SIG-M5 treated with dmso at 0.1 percent for 504 hours (cell line): Measurements from ENCODE around the gene DDX54.
A peak's percentile ranks its signal among the peaks of the same experiment; 100 is the strongest.
"Not testable (repeated sequence)": the region's sequence is repeated elsewhere in the genome, so short reads cannot be mapped to it uniquely, and the experiment has no call there.

Experiments used
- DNase-seq: peaks from one replicate; lab custom pipeline; 2025; ENCODE audit not compliant: unreplicated experiment; lab: John Stamatoyannopoulos, UW

DDX54 gene

DNA sequence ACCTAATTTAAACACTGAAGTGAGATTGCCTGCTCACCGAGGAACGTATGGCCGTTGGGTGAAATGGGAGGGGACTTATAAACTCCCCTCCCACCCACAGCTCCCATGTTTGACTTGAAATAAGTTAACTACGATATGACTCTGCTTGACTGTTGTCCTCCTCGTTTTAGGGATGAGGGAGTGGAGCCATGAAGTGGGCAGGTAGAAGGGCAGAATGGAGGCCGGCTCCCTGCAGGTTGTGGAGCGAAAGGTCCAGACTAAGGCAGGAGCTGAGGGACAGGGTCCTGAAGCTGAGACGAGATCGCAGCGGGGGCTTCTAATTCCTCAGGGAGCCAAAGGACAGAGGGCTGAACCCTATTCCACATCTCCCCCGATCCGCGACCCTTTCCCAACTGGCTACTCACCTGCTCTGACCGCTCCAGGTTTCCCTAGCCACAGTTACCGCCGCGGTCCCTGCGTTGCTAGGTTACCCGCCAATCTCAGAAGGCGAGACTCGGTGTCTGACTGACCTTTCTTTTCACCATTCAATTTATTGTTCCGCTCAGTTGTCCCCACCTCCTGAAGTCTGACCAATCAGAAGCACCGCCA, 35.4 kb upstream of the DDX54 start:
- no peak for DNase-seq

DNA sequence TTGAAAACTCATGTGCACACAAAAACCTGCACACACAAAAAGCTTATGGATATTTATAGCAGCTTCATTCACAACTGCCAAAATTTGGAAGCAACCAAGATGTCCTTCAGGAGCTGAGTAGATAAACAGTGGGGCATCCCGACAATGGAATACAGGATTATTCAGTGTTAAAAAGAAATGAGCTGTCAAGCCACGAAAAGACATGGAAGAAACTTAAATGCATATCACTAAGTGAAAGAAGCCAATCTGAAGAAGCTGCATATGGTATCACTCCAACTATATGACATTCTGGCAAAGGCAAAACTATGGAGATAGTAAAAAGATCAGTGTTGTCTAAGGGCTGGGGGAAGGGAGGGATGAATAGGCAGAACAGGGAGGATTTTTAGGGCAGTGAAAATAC, 30.7 kb upstream of the DDX54 start:
- no peak for DNase-seq

DNA sequence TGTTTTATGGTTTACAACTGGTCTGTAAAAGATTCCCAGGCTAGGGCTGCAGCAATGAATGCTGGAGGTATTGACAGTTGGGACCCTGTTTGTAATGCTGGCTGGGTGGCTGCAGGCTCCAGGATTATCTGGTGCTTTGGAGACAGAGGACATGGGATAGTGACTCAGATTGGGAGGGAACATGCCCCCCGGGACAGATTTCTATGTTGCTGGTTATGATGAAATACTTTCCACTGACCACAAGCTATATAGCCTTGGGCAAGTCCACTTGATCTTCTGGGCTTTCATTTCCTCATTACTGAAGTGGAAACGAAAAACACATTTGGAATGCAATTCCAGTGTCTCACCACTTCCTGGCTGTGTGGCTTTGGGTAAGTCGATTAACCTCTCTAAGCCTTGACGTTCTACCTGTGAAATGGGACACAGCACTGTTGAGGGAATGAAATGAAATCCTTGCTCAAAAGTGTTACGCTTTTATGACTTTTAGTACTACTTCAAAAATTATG, 29.7 kb upstream of the DDX54 start:
- DNase-seq = peak; percentile 99

DNA sequence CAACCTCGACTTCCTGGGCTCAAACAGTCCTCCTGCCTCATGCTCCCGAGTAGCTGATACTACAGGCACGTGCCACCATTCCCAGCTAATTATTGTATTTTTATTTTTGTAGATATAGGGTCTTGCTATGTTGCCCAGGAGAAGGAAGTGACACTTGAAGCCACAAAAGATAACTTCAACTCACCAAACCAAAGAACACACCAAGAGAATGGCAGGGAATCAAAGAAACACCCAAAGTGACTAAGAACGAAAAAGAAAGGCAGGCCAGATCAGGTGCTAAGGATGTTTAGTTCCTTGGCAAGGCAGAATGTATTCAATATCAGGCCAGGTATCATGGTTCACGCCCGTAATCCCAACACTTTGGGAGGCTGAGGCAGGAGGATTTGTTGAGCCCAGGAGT, 25.9 kb upstream of the DDX54 start:
- no peak for DNase-seq

DNA sequence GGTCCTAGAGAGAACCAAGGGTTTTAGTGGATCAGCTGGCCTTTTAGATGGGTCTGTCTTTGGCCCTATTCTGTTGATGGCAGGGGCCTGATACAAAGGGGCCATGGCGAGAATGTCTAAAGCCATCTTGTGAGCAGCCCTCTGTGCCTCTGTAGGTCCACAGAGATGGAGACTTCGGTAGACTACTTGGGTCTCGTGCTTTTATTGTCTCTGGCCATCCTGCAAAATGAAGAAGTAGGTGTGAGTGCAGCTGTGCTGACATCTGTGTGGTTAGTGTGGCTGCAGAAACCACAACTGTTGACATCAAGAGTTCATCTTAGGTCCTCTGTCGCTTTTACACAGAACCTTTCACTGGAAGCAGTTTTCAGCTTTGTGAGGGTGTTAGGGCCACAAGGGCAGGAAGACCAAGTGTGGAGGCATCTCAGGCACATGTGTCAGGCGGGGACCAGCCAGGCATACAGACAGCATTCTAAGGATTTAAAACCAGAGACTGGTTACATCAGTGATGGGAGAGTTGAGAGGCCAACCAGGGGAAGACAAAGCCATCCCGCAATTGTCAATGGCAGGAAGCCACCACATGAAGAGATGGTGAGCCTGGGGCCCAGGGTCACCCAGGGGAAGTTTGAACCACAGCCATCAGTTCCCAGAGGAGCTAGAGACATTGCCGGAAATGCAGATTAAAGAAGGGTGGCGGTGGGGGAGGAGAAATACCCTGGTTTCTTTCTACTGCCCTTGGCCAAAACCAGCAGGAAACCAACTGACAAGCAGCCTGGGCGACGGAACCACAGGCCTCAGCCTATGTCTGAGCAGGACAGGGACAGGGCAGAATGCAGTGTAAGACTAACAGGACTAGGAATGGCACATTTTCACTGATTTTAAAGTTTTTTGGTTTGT, 23.0 kb upstream of the DDX54 start:
- DNase-seq = peak; percentile 96

DNA sequence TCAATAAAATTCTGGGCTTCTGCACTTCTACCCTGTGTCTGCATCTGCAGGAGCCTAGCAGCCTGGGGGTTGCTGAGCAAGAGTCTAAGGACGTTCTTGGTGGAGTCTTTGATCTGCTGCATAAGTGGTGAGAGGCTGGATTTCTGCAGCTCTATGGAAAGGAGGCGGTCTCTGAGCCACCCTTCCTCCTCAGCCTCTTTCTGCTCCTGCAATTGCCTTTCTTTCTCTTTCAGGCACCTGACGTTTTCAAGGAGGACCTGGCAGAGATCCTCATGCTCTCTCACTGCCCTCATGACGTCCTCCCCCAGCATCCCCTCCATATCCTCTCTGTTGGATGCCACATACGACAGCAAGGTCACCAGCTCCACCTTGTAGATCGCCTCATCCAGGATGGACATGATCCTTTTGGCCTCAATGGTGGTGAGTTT, 22.3 kb upstream of the DDX54 start:
- peak; percentile 71 for DNase-seq

DNA sequence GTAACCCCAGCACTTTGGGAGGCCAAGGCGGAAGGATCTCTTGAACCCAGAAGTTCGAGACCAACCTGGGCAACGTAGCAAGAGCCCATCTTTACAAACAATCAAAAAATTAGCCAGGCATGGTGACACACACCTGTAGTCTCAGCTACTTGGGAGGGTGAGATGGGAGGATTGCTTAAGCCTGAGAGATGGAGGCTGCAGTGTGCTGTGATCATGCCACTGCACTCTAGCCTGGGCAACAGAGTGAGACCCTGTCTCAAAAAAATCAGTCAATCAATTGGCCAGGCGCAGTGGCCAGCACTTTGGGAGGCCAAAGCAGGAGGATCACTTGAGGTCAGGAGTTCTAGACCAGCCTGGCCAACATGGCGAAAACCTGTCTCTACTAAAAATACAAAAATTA, 21.5 kb upstream of the DDX54 start:
- DNase-seq = not testable (repeated sequence)

DNA sequence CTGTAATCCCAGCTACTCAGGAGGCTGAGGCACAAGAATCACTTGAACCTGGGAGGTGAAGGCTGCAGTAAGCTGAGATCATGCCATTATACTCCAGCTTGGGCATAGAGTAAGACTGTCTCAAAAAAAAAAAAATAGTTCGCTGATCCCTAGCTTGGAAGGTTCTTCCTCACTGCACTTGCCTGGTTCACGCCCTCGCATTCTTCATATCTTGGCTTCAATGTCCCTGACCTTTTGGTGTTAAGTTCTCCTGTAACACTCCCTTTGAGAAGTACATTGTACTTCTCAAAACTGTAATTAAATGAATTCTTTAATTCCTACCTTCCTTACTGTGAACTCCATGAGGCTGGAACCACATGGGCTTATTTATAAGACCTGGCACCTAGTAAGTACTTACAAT, 19.5 kb upstream of the DDX54 start:
- DNase-seq = no peak

DNA sequence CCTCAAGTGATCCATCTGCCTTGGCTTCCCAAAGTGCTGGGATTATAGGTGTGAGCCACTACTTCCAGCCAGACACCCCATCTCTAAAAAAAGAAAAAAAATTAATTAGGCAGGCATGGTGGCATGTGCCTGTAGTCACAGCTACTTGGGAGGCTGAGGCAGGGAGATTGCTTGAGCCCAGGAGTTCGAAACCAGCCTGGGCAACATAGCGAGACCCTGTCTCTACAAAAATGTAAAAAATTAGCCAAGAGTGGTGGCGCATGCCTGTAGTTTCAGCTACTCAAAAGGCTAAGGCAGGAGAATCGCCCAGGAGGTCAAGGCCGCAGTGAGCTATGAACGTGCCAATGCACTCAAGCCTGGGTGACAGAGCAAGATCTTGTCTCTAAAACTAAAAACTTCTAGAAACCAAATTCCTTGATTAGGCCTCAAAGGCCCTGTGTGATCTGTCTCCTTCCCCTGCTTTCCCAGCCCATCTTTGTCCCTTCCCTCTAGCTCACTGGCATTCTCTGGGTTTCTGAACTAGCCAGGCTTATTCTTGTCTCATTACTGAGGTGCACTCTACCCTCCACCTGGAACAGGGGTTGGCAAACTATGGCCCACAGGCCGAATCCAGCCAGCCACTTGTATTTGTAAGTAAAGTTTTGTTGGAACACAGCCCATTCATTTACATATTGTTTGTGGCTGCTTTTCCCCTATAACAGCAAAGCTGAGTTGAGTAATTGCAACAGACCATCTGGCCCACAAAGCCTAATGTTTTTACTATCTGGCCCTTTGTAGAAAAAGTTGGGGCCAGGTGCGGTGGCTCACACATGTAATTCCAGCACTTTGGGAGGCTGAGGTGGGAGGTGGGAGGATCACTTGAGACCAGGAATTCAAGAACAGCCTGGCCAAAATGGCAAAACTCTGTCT, 18.8 kb upstream of the DDX54 start:
- no peak for DNase-seq

DNA sequence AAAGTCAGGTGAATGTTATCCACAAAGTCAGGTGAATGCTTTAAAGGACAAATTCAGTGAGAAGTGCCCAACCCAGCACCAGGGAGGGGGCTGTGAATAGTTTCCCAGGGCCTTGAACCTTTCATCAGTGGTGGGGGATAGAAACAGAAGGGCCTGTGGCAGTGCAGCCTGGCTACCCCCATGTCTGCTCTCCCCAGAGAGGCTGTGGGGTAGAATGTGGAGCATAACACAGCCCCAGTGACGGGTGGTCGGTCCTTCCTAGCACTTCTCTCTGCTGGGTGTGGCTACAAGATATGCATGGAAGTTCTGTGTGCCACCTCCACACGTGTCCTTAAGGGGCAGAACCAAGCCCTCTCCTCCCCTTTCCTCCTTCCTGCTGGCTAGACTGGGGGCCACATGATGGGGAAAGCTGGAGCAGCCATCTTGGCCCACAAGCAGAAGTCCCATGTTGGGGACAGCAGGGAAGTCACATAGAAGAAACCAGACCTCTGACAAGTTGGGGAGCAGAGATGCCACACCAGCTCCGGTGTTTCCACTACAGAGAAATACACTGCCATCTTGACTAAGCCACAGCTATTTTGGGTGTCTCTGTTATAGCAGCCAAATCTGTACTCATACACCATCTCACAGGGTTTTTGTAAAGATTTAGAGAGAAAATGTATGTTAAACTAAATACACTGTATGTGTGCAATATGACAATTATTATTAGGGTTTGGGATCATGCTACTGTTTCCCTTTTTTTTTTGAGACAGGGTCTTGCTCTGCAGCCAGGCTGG, 17.2 kb upstream of the DDX54 start:
- DNase-seq = no peak

DNA sequence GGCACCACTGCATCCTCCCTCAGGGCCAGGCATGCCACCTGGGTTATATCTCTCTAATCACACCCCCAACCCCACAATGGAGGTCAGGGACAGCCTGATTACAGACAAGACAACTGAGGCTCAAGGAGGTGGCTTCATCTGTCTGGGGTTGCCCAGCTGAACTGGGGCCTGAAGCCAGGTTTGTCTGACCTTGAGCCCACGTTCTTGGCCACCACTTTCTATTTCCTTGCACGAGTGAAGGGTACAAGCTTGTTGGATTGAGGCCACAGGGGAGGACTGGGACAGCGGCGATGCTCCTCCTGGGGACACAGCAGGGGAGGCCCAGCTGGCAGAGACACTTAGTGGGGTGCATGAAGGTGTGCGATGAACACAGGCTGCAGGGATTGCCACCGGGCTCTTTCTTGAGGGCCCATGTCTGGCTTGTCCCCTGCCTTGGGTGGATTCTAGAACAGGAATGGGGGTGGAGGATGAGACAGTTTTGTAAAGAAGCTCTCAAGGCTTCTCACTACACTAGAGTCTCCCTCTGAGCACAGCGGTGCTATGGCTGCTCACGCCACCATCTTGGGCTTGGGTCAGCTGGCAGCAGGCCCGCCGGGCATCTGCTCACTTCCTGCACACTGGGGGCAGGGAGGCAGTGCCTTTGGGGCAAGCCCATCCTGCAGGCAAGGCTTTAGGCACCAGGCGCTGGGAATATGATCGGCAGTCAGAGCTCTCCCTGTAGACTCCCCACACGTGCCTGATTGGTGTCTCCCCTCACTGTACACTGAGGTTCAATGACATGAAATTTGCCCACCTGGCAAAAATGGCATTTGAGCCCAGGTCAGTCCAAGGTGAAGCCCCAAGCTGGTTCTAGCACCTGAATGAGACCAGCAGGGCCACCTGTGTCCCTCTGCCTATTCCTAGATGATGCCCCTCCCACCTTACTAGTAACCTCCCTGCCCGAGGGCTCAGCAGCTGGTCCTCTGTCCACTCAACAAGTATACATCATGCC, 16.2 kb upstream of the DDX54 start:
- DNase-seq = no peak

DNA sequence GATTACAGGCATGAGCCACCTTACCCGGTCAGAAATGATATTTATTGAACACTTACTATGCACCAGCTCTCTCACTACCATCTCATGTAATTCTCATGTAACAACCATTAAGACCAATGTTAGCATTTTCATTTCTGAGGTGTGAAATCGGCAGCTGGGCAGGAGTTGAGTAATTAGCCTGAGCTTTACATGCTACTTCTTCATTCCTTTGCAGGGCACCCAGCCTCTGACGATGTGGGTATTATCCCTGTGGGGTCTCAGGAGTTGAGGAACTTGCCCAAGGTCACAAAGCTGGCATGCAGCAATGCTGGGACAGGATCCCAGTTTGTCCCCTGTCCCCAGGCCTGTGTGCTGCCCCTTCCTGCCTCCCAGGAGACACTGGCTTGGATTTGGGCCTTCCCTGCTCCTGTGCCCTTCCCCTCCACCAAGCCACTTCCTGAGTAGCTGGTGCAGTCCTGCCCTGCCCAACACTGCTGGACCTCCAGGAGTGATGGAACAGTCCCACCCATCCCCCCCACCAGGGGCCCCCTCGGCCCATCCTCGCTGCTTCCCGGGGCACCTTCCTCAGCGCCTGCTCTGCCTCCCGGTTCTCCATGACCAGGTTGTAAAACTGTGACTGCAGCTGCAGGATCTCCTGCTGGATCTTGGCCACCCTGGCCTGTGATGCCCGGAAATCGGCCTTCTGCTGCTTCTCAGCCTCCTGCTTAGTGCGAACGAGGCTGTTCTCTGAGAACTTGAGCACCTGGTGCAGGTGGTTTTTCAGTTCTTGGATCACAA, 14.9 kb upstream of the DDX54 start:
- DNase-seq = peak; percentile 19

DNA sequence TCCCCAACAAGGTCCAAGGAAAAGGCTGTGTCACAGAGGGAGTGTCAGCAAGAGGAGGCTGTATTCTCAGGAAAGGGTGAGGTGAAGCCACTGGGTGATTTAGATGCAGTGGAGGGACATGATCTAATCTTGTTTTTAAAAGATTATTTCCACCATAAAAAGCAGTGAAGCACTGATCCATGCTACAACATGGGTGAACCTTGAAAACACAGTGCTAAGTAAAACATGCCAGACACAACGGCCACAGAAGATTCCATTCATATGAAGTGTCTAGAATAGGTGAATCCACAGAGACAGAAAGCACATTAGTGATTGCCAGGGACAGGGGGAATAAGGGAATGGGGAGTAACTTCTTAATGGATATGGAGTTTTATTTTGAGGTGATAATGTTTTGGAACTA, 13.0 kb upstream of the DDX54 start:
- DNase-seq = no peak

DNA sequence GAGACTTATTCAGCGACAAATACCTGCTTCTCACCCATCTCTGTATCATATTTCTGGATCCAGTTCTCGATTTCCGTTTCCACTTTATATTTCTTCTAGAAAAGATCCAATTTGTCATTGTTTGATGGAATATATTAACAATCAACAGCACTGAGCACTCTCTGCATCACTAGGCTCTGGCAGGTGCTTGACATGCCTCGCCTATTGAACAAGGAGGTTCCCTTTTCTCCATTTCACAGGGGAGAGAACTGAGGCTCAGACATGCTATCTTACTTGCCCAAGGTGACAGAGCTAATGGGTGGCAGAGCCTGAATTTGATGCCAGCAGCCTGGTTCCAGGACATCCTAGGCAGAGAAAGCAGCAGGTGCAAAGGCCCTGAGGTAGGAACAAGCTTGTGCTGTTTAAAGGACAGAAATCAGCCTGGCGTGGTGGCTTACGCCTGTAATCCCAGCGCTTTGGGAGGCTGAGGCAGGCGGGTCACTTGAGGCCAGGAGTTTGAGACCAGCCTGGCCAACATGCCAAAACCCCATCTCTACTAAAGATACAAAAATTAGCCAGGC, 12.3 kb upstream of the DDX54 start:
- DNase-seq = no peak

DNA sequence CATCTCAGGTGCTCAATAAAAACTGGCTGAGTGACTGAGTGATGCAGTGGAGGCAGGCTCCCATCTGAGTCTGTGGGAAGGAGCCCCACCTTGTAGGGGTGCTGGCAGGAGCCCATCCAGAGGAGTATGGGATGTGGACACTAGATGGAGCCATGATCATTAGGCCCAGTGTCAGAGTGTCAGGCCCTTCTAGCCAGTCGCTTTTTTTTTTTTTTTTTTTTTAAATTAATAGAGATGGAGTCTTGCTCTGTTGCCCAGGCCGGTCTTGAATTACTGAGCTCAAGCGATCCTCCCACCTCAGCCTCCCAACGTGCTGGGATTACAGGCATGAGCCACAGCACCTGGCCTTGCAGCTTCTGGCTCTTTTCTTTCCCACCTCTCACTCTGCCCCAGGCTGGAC, 11.7 kb upstream of the DDX54 start:
- peak; percentile 77 for DNase-seq

DNA sequence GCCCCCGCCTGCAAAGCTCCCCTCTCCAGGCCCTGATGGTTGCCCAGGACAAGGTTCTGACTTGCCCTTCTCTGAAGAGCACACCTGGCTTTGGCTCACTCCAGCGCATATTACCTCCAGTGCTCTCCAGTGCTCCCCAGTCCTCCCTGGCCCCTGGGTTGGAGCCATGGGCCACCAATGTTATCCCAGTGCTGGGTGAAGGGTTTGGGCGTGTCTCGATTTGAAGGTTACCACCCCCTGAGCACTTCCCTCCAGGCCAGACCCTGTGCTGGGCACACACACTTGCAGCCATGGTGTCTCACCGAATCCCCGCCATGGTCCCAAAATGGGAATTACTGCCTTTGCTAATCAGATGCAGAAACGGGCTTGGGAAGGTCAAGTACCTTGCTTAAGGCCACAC, 11.3 kb upstream of the DDX54 start:
- DNase-seq = no peak

DNA sequence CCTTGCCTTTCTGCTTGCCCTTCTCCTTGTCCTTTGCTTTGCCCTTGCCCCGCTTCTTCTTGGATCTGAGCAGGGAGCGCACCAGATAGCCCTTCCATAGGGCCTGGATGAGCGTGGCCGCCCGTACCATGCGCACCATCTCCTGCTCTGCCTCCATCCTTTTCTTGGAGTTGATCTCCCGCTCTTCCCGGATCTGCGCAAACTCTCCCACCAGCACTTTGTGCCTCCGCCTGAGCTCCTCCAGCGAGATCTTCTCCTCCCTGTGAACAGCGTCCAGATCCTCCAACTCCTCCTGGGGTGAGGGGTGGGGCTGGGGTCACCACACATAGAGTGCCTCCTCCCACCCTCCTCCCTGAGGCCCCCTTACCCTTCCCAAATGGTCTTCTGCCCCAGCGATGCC, 10.3 kb upstream of the DDX54 start:
- DNase-seq = no peak

DNA sequence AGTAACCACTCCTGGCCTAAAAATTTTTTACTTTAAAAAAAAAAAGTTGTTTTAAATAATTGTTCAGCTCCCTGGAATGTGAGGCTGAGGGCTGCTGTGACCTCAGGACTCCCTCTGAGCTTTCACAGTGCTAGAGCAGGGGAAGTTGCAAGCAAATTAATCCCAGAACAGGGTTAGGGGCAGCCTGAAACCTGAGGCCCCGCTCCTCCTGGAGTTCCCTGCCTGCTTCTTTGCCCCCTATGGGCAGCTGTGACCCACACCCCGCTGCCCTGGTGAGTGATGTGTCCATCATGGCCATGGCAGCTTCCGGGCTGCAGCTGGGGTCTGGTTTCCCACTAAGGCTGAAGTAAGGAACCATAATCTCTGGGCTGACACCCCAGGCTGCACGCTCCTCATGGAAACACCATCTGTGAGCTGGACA, 9.7 kb upstream of the DDX54 start:
- no peak for DNase-seq
